ENCODE results near the gene RYR1.
"Not testable (repeated sequence)": the region's sequence is repeated elsewhere in the genome, so short reads cannot be mapped to it uniquely, and the experiment has no call there.

RYR1 gene

GRCh38 chr19:38483016-38483630 lies 49.6 kb downstream of the RYR1 start:
- in situ Hi-C loops (cut with HindIII; ENCODE audit: low pct_unique_long_range_greater_than_20kb, low sequenced_read_pairs): no loop called here
- DNase-seq (ENCODE audit: low read depth in 1 of 2, low spot score in 1 of 2): no peak
- no peak for TF ChIP-seq JUND (IDR thresholded peaks at IDR 0.05; ENCODE audit: low read depth)

GRCh38 chr19:38484747-38485146 lies 51.3 kb downstream of the RYR1 start:
- in situ Hi-C loops (cut with HindIII; ENCODE audit: low pct_unique_long_range_greater_than_20kb, low sequenced_read_pairs): no loop called here
- DNase-seq (ENCODE audit: low read depth in 1 of 2, low spot score in 1 of 2): no peak
- TF ChIP-seq JUND (IDR thresholded peaks at IDR 0.05; ENCODE audit: low read depth): no peak

- DNase-seq (ENCODE audit: low read depth in 1 of 2, low spot score in 1 of 2): no peak
- no peak for TF ChIP-seq JUND (IDR thresholded peaks at IDR 0.05; ENCODE audit: low read depth)
- in situ Hi-C loops (cut with HindIII; ENCODE audit: low pct_unique_long_range_greater_than_20kb, low sequenced_read_pairs): no loop called here
Observed at GRCh38 chr19:38485541-38486285, 52.2 kb downstream of the RYR1 start.

GRCh38 chr19:38486731-38487336 lies 53.3 kb downstream of the RYR1 start:
- no peak for DNase-seq (ENCODE audit: low read depth in 1 of 2, low spot score in 1 of 2)
- TF ChIP-seq JUND (IDR thresholded peaks at IDR 0.05; ENCODE audit: low read depth): no peak
- in situ Hi-C loops (cut with HindIII; ENCODE audit: low pct_unique_long_range_greater_than_20kb, low sequenced_read_pairs): no loop called here

- no peak for DNase-seq (ENCODE audit: low read depth in 1 of 2, low spot score in 1 of 2)
- in situ Hi-C loops (cut with HindIII; ENCODE audit: low pct_unique_long_range_greater_than_20kb, low sequenced_read_pairs): no loop called here
- TF ChIP-seq JUND (IDR thresholded peaks at IDR 0.05; ENCODE audit: low read depth): no peak
Observed at GRCh38 chr19:38488096-38488495, 54.6 kb downstream of the RYR1 start.

GRCh38 chr19:38488776-38489481 lies 55.4 kb downstream of the RYR1 start:
- TF ChIP-seq JUND (IDR thresholded peaks at IDR 0.05; ENCODE audit: low read depth): no peak
- in situ Hi-C loops (cut with HindIII; ENCODE audit: low pct_unique_long_range_greater_than_20kb, low sequenced_read_pairs): no loop called here
- no peak for DNase-seq (ENCODE audit: low read depth in 1 of 2, low spot score in 1 of 2)

- no peak for DNase-seq (ENCODE audit: low read depth in 1 of 2, low spot score in 1 of 2)
- in situ Hi-C loops (cut with HindIII; ENCODE audit: low pct_unique_long_range_greater_than_20kb, low sequenced_read_pairs): no loop called here
- no peak for TF ChIP-seq JUND (IDR thresholded peaks at IDR 0.05; ENCODE audit: low read depth)
Observed at GRCh38 chr19:38490861-38491260, 57.4 kb downstream of the RYR1 start.

- no peak for TF ChIP-seq JUND (IDR thresholded peaks at IDR 0.05; ENCODE audit: low read depth)
Observed at GRCh38 chr19:38492181-38492813, 58.8 kb downstream of the RYR1 start.

GRCh38 chr19:38494379-38494778 lies 60.9 kb downstream of the RYR1 start:
- in situ Hi-C loops (cut with HindIII; ENCODE audit: low pct_unique_long_range_greater_than_20kb, low sequenced_read_pairs): no loop called here
- DNase-seq (ENCODE audit: low read depth in 1 of 2, low spot score in 1 of 2): no peak
- TF ChIP-seq JUND (IDR thresholded peaks at IDR 0.05; ENCODE audit: low read depth): no peak

More at GRCh38 chr19:38492181-38492813, 58.8 kb downstream of the RYR1 start:
- no peak for DNase-seq (ENCODE audit: low read depth in 1 of 2, low spot score in 1 of 2)
- in situ Hi-C loops (cut with HindIII; ENCODE audit: low pct_unique_long_range_greater_than_20kb, low sequenced_read_pairs): no loop called here

- DNase-seq (ENCODE audit: low read depth in 1 of 2, low spot score in 1 of 2); in situ Hi-C loops (cut with HindIII; ENCODE audit: low pct_unique_long_range_greater_than_20kb, low sequenced_read_pairs): not testable (repeated sequence)
Observed at GRCh38 chr19:38495375-38495774, 61.9 kb downstream of the RYR1 start.

GRCh38 chr19:38496116-38496515 lies 62.6 kb downstream of the RYR1 start:
- no peak for DNase-seq (ENCODE audit: low read depth in 1 of 2, low spot score in 1 of 2)
- in situ Hi-C loops (cut with HindIII; ENCODE audit: low pct_unique_long_range_greater_than_20kb, low sequenced_read_pairs): no loop called here
- TF ChIP-seq JUND (IDR thresholded peaks at IDR 0.05; ENCODE audit: low read depth): no peak
